ENCODE measurements around the gene SUMF1. TPM values are rescaled to one million over a fixed set of nuclear protein-coding genes. Genes with fewer than 3 reads are reported as not detected.
A peak's percentile ranks its signal among the peaks of the same experiment; 100 is the strongest.

Gene SUMF1
- total RNA-seq, 1 donor from 2014 or later, result 35.4 TPM

- Histone ChIP-seq H3K36me3 (no peaks in the 10 kb centered on the region), H3K9me3 (no peaks in the 10 kb centered on the region), H3K27me3 (ENCODE audit: low read depth) (no peaks in the 10 kb centered on the region), H3K27ac (peak overlapping the region; percentile 84), H3K4me3 (peak overlapping the region; percentile 69), H3K4me1 (peaks cover 27% of the 10 kb centered on the region)
- ATAC-seq (peak; percentile 74 to 79), DNase-seq (peak; percentile 74)
- no peak for TF ChIP-seq CTCF (IDR thresholded peaks at IDR 0.05)
- intact Hi-C loops (cut with DNase I), result no loop called here
Measured at GRCh38 chr3:4492208-4493013, 25.3 kb upstream of the SUMF1 start.

- ATAC-seq (no peak), DNase-seq (no peak)
- no peaks in the 10 kb centered on the region for H3K9me3 ChIP-seq
- H3K27ac ChIP-seq, result no peak overlapping the region
- no peak for TF ChIP-seq CTCF (IDR thresholded peaks at IDR 0.05)
- H3K27me3 ChIP-seq (ENCODE audit: low read depth), result no peaks in the 10 kb centered on the region
- H3K36me3 ChIP-seq, result no peaks in the 10 kb centered on the region
- intact Hi-C loops (cut with DNase I), result no loop called here
- peaks cover 27% of the 10 kb centered on the region for H3K4me1 ChIP-seq
- H3K4me3 ChIP-seq, result peak overlapping the region; percentile 69
Measured at GRCh38 chr3:4491855-4492207, 24.8 kb upstream of the SUMF1 start.

GRCh38 chr3:4478261-4478660 is 11.2 kb upstream of the SUMF1 start:
- intact Hi-C loops (cut with DNase I), result no loop called here
- H3K4me1 ChIP-seq, result peaks cover 12% of the 10 kb centered on the region
- DNase-seq (no peak), ATAC-seq (no peak)
- H3K36me3 ChIP-seq, result no peaks in the 10 kb centered on the region
- no peak overlapping the region for H3K4me3 ChIP-seq
- H3K27ac ChIP-seq, result no peak overlapping the region
- no peaks in the 10 kb centered on the region for H3K9me3 ChIP-seq
- H3K27me3 ChIP-seq (ENCODE audit: low read depth), result no peaks in the 10 kb centered on the region
- TF ChIP-seq CTCF (IDR thresholded peaks at IDR 0.05), result no peak

GRCh38 chr3:4476496-4476895 is 9.4 kb upstream of the SUMF1 start:
- H3K36me3 ChIP-seq, result no peaks in the 10 kb centered on the region
- no peak overlapping the region for H3K4me3 ChIP-seq
- H3K4me1 ChIP-seq, result peaks cover 12% of the 10 kb centered on the region
- H3K27me3 ChIP-seq (ENCODE audit: low read depth), result no peaks in the 10 kb centered on the region
- peak in 1 of 2 donors; percentile 31 for ATAC-seq
- H3K9me3 ChIP-seq, result no peaks in the 10 kb centered on the region
- intact Hi-C loops (cut with DNase I), result no loop called here
- no peak for DNase-seq
- TF ChIP-seq CTCF (IDR thresholded peaks at IDR 0.05), result no peak
- no peak overlapping the region for H3K27ac ChIP-seq

GRCh38 chr3:4475804-4476203 is 8.7 kb upstream of the SUMF1 start:
- intact Hi-C loops (cut with DNase I), result no loop called here
- peak in 1 of 2 donors; percentile 40 for ATAC-seq
- no peak for DNase-seq
- no peaks in the 10 kb centered on the region for H3K36me3 ChIP-seq
- no peak for TF ChIP-seq CTCF (IDR thresholded peaks at IDR 0.05)
- H3K9me3 ChIP-seq, result no peaks in the 10 kb centered on the region
- no peak overlapping the region for H3K4me3 ChIP-seq
- H3K27me3 ChIP-seq (ENCODE audit: low read depth), result no peaks in the 10 kb centered on the region
- no peak overlapping the region for H3K27ac ChIP-seq
- H3K4me1 ChIP-seq, result peaks cover 12% of the 10 kb centered on the region
